Esophagus muscularis mucosa (tissue), 4 donors: ENCODE measurements around the gene PROCA1. TPM values are rescaled to one million over a fixed set of nuclear protein-coding genes. Genes with fewer than 3 reads are reported as not detected.
"Not testable (repeated sequence)": the region's sequence is repeated elsewhere in the genome, so short reads cannot be mapped to it uniquely, and the experiment has no call there.

ENCODE experiments used
- DNase-seq: peaks from one replicate; pipeline ENCODE4 v3.0.0-alpha.2; 2017; ENCODE audit errors: extremely low spot score
- H3K27ac ChIP-seq, 4 donors: fragments of 200-600 bp; sonication (generic); replicated peaks in 1 of 4; 1 replicate in 3 of 4; 2 replicates in 1 of 4; pipeline ENCODE4 v1.5.1; 2016 to 2019; ENCODE audit warnings: mild to moderate bottlenecking in 1 of 4
- H3K27me3 ChIP-seq, 4 donors: fragments of 200-600 bp; sonication (generic); one replicate each; pipeline versions ENCODE4 v1.5.1 to v1.6.0; 2016 to 2019
- H3K36me3 ChIP-seq, 4 donors: fragments of 200-600 bp; sonication (generic); one replicate each; pipeline ENCODE4 v1.5.1; 2016 to 2019
- H3K4me1 ChIP-seq, 4 donors: fragments of 200-600 bp; sonication (generic); one replicate each; pipeline ENCODE4 v1.5.1; 2016 to 2019
- H3K4me3 ChIP-seq, 4 donors: fragments of 200-600 bp; sonication (generic); 1 replicate in 2 of 4; 2 replicates in 2 of 4; pipeline ENCODE4 v1.5.1; 2016 to 2019; ENCODE audit warnings: mild to moderate bottlenecking in 4 of 4, moderate library complexity in 1 of 4
- H3K9me3 ChIP-seq, 4 donors: fragments of 200-600 bp; sonication (generic); 1 replicate in 3 of 4; 2 replicates in 1 of 4; pipeline ENCODE4 v1.5.1; 2016 to 2019
- EP300 ChIP-seq: sonication (generic); formaldehyde crosslinking; IDR thresholded peaks from one replicate; pipeline ENCODE4 v1.6.1; 2017; ENCODE audit warnings: antibody characterized with exemption
- POLR2A ChIP-seq: fragments of 450-650 bp; IDR thresholded peaks from one replicate; pipeline ENCODE4 v1.6.1; 2017; ENCODE audit warnings: antibody characterized with exemption, moderate library complexity, mild to moderate bottlenecking, low read depth
- POLR2AphosphoS5 ChIP-seq, 2 donors: sonication (generic); formaldehyde crosslinking; IDR thresholded peaks; one replicate each; pipeline ENCODE4 v1.6.1; 2017; ENCODE audit warnings: antibody characterized with exemption in 2 of 2
- WGBS: methylation state at CpG from one replicate; pipeline ENCODE4 v1.1.5; 2018; 5-methylcytosine and 5-hydroxymethylcytosine counted together
- intact Hi-C: fragments of 100-400 bp; cut with DNase I; formaldehyde crosslinking; loops from one replicate; pipeline ENCODE4 v1.15.1; 2023
- total RNA-seq, 4 donors: library from RNA; depleted of rRNA; stranded (reverse); fragments of >200 nt; gene quantifications; one replicate each; pipeline versions ENCODE4 v1.1.0 to v1.2.1, GENCODE V29; 2016
- TF ChIP-seq, protein P1 (sequence below), 3 experiments: fragments of 200-600 bp in 2 of 3; fragments of 450-650 bp in 1 of 3; sonication (generic) in 2 of 3; IDR thresholded peaks; one replicate each; pipeline ENCODE4 v1.5.1; 2017 to 2019; ENCODE audit warnings: antibody characterized with exemption in 3 of 3, mild to moderate bottlenecking in 2 of 3, moderate library complexity in 1 of 3

Gene PROCA1
- total RNA-seq, 4 donors from 2014 or later, result 0.50 to 2.1 (median 0.85) TPM

- no peaks in the 10 kb centered on the region for H3K9me3 ChIP-seq
- no peaks in the 10 kb centered on the region for H3K27me3 ChIP-seq
- intact Hi-C loops, result loop anchor here (5.0 kb wide), 1 partner anchor 45 kb away; no protein-coding TSS in a partner anchor
- H3K36me3 ChIP-seq, result peaks cover 20 to 58% (median 34%) of the 10 kb centered on the region in 4 donors
- peak within 1 kb of the TSS; percentile 76 to 83 (median 80) for H3K4me3 ChIP-seq
- H3K4me1 ChIP-seq, result peaks cover 26 to 65% (median 51%) of the 10 kb centered on the region in 4 donors
- under 1% methylated on average over 33 of the region's 66 CpGs for WGBS
- peak; percentile 99 for DNase-seq
- peak within 1 kb of the TSS; percentile 95 to 99 (median 96) for H3K27ac ChIP-seq
- TF ChIP-seq POLR2A (peak; percentile 96), EP300 (no peak), POLR2AphosphoS5 (IDR thresholded peaks at IDR 0.05) (peak; percentile 96 to 98)
- TF ChIP-seq, protein P1, sequence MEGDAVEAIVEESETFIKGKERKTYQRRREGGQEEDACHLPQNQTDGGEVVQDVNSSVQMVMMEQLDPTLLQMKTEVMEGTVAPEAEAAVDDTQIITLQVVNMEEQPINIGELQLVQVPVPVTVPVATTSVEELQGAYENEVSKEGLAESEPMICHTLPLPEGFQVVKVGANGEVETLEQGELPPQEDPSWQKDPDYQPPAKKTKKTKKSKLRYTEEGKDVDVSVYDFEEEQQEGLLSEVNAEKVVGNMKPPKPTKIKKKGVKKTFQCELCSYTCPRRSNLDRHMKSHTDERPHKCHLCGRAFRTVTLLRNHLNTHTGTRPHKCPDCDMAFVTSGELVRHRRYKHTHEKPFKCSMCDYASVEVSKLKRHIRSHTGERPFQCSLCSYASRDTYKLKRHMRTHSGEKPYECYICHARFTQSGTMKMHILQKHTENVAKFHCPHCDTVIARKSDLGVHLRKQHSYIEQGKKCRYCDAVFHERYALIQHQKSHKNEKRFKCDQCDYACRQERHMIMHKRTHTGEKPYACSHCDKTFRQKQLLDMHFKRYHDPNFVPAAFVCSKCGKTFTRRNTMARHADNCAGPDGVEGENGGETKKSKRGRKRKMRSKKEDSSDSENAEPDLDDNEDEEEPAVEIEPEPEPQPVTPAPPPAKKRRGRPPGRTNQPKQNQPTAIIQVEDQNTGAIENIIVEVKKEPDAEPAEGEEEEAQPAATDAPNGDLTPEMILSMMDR (IDR thresholded peaks at IDR 0.05), result no peak
Observed at GRCh38 chr17:28661635-28662526, 49.8 kb downstream of the PROCA1 start, which contains the start of the genes SDF2 and SUPT6H. TSS of gene SDF2 (minus strand) at chr17:28661906. CDS start at chr17:28661876, 30 bp downstream. TSS of gene SUPT6H (plus strand) at chr17:28662205. CDS start at chr17:28673402, 11,197 bp downstream.

DNA sequence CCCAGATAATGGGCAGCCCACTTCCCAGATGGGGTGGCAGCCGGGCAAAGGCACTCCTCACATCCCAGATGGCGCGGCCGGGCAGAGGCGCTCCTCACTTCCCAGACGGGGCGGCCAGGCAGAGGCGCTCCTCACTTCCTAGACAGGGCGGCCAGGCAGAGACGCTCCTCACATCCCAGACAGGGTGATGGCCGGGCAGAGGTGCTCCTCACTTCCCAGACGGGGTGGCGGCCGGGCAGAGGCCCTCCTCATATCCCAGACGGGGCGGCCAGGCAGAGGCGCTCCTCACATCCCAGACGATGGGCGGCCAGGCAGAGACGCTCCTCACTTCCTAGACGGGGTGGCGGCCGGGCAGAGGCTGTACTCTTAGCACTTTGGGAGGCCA, 52.2 kb downstream of the PROCA1 start:
- H3K27me3 ChIP-seq, intact Hi-C loops, H3K4me3 ChIP-seq, H3K9me3 ChIP-seq, DNase-seq, H3K27ac ChIP-seq: not testable (repeated sequence)
- Histone ChIP-seq H3K4me1 (peaks cover 26 to 43% (median 36%) of the 10 kb centered on the region in 4 donors), H3K36me3 (peaks cover 25 to 62% (median 42%) of the 10 kb centered on the region in 4 donors)
- 100% methylated on average over 6 of the region's 23 CpGs for WGBS

DNA sequence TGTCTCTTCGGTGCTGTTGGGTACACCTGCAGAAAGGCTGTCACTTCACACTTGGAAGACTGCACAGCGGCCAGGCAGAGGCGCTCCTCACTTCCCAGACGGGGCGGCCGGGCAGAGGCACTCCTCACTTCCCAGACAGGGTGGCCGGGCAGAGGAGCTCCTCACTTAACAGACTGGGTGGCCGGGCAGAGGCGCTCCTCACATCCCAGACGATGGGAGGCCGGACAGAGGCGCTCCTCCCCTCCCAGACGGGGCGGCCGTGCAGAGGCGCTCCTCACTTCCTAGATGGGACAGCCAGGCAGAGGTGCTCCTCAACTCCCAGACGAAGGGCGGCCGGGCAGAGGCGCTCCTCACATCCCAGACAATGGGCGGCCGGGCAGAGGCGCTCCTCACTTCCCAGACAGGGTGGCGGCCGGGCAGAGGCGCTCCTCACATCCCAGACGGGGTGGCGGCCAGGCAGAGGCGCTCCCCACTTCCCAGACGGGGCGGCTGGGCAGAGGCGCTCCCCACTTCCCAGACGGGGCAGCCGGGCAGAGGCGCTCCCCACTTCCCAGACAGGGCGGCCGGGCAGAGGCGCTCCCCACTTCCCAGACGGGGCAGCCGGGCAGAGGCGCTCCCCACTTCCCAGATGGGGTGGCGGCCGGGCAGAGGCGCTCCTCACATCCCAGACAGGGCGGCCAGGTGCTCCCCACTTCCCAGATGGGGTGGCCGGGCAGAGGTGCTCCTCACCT, 52.8 kb downstream of the PROCA1 start:
- not testable (repeated sequence) for DNase-seq

DNA sequence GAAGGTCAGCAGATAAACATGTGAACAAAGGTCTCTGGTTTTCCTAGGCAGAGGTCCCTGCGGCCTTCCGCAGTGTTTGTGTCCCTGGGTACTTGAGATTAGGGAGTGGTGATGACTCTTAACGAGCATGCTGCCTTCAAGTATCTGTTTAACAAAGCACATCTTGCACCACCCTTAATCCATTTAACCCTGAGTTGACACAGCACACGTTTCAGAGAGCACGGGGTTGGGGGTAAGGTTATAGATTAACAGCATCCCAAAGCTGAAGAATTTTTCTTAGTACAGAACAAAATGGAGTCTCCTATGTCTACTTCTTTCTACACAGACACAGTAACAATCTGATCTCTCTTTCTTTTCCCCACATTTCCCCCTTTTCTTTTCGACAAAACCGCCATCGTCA, 53.3 kb downstream of the PROCA1 start:
- intact Hi-C loops, H3K27ac ChIP-seq, DNase-seq, H3K27me3 ChIP-seq, H3K9me3 ChIP-seq, H3K4me3 ChIP-seq: not testable (repeated sequence)
- Histone ChIP-seq H3K4me1 (peaks cover 16 to 31% (median 25%) of the 10 kb centered on the region in 4 donors), H3K36me3 (peaks cover 25 to 67% (median 50%) of the 10 kb centered on the region in 4 donors)
- 84% methylated on average over 8 of the region's 8 CpGs for WGBS

More for the DNA sequence above, 52.8 kb downstream of the PROCA1 start:
- Histone ChIP-seq H3K36me3 (peaks cover 25 to 62% (median 44%) of the 10 kb centered on the region in 4 donors), H3K4me1 (peaks cover 22 to 37% (median 31%) of the 10 kb centered on the region in 4 donors)
- H3K27ac ChIP-seq, H3K27me3 ChIP-seq, intact Hi-C loops, H3K4me3 ChIP-seq, H3K9me3 ChIP-seq: not testable (repeated sequence)
- 95% methylated on average over 39 of the region's 46 CpGs for WGBS

- peaks cover 25 to 71% (median 53%) of the 10 kb centered on the region in 4 donors for H3K36me3 ChIP-seq
- no peaks in the 10 kb centered on the region for H3K9me3 ChIP-seq
- 88% methylated on average over 5 of the region's 5 CpGs for WGBS
- no peaks in the 10 kb centered on the region for H3K27me3 ChIP-seq
- H3K27ac ChIP-seq, result no peak overlapping the region
- intact Hi-C loops, result no loop called here
- H3K4me3 ChIP-seq, result no peak overlapping the region
- H3K4me1 ChIP-seq, result peaks cover 10 to 26% (median 19%) of the 10 kb centered on the region in 4 donors
- TF ChIP-seq, protein P1 (IDR thresholded peaks at IDR 0.05), result no peak
- TF ChIP-seq POLR2AphosphoS5 (IDR thresholded peaks at IDR 0.05) (no peak), POLR2A (no peak), EP300 (no peak)
- DNase-seq, result no peak
Observed at GRCh38 chr17:28657756-28658155, 53.9 kb downstream of the PROCA1 start.

DNA sequence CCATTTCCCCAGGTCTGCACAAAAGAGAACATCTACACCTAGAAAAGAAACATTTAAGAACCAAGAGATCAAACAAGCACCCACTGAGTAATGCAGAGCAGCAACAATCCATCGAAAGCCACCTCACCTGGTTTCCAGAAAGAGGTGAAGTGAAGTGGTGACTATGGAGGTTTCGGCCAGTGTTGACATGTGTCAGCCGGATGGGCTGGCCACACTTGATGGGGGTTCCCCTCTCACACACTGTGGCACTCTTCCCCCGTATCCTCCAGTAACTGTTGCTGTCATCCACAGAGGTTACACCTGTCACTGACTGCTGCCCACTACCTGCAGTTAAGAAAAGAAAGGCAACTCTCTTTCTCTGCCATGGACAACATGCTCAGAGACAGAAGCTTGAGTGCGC, 56.5 kb downstream of the PROCA1 start:
- TF ChIP-seq, protein P1 (IDR thresholded peaks at IDR 0.05), result no peak
- no peak for TF ChIP-seq POLR2A
- TF ChIP-seq EP300, result no peak
- TF ChIP-seq POLR2AphosphoS5 (IDR thresholded peaks at IDR 0.05), result no peak
- peaks cover 0 to 10% (median 5%) of the 10 kb centered on the region in 4 donors for H3K4me1 ChIP-seq
- 90% methylated on average over 5 of the region's 5 CpGs for WGBS

More for the DNA sequence above, 56.5 kb downstream of the PROCA1 start:
- H3K9me3 ChIP-seq, result no peaks in the 10 kb centered on the region
- DNase-seq, result no peak
- H3K27me3 ChIP-seq, result no peaks in the 10 kb centered on the region
- H3K27ac ChIP-seq, result no peak overlapping the region
- peaks cover 32 to 96% (median 71%) of the 10 kb centered on the region in 4 donors for H3K36me3 ChIP-seq
- H3K4me3 ChIP-seq, result no peak overlapping the region
- intact Hi-C loops, result no loop called here
